Mesothelial cell of epicardium (in vitro differentiated cells): ENCODE results near the gene SINHCAF. TPM values are rescaled to one million over a fixed set of nuclear protein-coding genes. Genes with fewer than 3 reads are reported as not detected.

Experiments used
- DNase-seq, 2 experiments: peaks; one replicate each; pipeline ENCODE4 v3.0.0; 2021; ENCODE audit warnings: low spot score in 2 of 2; ENCODE audit not compliant: unreplicated experiment in 2 of 2
- H3K27ac Mint-ChIP-seq: 2 replicates; pipeline ENCODE4 v1.8.0; 2021; ENCODE audit warnings: mixed read lengths
- H3K27me3 Mint-ChIP-seq: 2 replicates; pipeline ENCODE4 v1.8.0; 2021; ENCODE audit warnings: low read depth, mixed read lengths
- H3K36me3 Mint-ChIP-seq: 2 replicates; pipeline ENCODE4 v1.8.0; 2021; ENCODE audit warnings: mixed read lengths
- H3K4me1 Mint-ChIP-seq: 2 replicates; pipeline ENCODE4 v1.8.0; 2021; ENCODE audit warnings: mixed read lengths
- H3K4me3 Mint-ChIP-seq: 2 replicates; pipeline ENCODE4 v1.8.0; 2021; ENCODE audit warnings: mild to moderate bottlenecking, moderate library complexity, mixed read lengths
- H3K9me3 Mint-ChIP-seq: 2 replicates; pipeline ENCODE4 v1.8.0; 2021; ENCODE audit warnings: mixed read lengths
- total RNA-seq: library from RNA; stranded (reverse); gene quantifications from 3 replicates; pipeline ENCODE4 v1.2.1, GENCODE V29; 2021
- TF ChIP-seq, protein P1 (sequence below): fragments of 200-600 bp; sonication (generic); IDR thresholded peaks from one replicate; pipeline ENCODE4 v1.5.0; 2021; ENCODE audit warnings: antibody characterized with exemption; ENCODE audit not compliant: unreplicated experiment

The SINHCAF gene
- total RNA-seq, 1 donor from 2014 or later = 241 TPM

DNA sequence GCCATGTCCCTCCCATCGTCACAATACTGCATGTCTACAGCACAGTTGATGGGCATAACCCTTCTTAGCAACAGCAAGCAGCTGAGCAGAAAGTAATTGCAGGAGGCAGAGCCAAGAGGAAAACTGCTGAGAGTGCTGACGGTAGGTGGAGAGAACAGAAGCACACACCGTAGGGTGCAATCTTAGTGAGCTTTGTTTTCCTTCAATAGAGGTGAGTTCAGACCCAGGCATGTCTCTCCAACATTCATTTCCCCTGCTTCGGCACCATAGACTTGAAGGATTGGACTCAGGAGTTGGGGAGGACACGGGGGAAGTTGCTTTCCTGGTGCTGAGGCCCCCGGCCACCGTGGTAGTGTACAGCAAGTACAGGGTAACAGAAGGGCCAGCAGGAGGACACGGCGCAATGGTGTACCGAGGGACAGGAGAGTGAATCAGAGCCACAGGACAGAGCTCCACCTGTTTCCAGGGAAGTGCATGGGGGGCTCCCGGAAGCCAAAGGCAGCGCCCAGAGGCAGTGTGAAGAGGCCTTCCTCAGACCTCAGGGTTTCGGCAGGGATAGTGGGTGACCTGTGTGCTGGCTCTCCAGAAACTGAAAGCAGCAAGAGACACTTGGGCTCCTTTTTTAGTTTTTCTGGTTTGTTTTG is 36.3 kb upstream of the SINHCAF start:
- TF ChIP-seq, protein P1, sequence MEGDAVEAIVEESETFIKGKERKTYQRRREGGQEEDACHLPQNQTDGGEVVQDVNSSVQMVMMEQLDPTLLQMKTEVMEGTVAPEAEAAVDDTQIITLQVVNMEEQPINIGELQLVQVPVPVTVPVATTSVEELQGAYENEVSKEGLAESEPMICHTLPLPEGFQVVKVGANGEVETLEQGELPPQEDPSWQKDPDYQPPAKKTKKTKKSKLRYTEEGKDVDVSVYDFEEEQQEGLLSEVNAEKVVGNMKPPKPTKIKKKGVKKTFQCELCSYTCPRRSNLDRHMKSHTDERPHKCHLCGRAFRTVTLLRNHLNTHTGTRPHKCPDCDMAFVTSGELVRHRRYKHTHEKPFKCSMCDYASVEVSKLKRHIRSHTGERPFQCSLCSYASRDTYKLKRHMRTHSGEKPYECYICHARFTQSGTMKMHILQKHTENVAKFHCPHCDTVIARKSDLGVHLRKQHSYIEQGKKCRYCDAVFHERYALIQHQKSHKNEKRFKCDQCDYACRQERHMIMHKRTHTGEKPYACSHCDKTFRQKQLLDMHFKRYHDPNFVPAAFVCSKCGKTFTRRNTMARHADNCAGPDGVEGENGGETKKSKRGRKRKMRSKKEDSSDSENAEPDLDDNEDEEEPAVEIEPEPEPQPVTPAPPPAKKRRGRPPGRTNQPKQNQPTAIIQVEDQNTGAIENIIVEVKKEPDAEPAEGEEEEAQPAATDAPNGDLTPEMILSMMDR = no peak
- Mint-ChIP-seq H3K27me3 (no peaks in the 10 kb centered on the region), H3K36me3 (no peaks in the 10 kb centered on the region), H3K4me3 (peak overlapping the region; percentile 37), H3K9me3 (no peaks in the 10 kb centered on the region), H3K4me1 (peaks cover 30% of the 10 kb centered on the region), H3K27ac (peak overlapping the region; percentile 93)
- DNase-seq = no peak

DNA sequence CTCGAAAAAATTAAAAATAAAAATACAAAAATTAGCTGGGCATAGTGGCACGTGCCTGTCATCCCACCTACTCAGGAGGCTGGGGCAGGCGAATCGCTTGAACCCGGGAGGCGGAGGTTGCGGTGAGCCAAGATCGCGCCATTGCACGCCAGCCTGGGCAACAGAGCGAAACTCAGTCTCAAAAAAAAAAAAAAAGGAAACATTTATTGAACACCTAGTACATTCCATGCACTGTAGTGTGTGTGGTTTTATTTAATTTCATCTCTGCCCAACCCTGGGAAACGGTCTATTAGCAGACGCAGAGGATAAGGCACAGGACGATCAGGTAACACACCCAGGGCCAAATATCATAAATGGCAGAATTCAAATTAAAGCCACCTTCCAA is 35.8 kb upstream of the SINHCAF start:
- H3K27ac Mint-ChIP-seq = peak overlapping the region; percentile 93
- H3K27me3 Mint-ChIP-seq = no peaks in the 10 kb centered on the region
- peaks cover 30% of the 10 kb centered on the region for H3K4me1 Mint-ChIP-seq
- TF ChIP-seq, protein P1 = no peak
- H3K36me3 Mint-ChIP-seq = no peaks in the 10 kb centered on the region
- H3K4me3 Mint-ChIP-seq = no peak overlapping the region
- DNase-seq = no peak
- H3K9me3 Mint-ChIP-seq = no peaks in the 10 kb centered on the region

DNA sequence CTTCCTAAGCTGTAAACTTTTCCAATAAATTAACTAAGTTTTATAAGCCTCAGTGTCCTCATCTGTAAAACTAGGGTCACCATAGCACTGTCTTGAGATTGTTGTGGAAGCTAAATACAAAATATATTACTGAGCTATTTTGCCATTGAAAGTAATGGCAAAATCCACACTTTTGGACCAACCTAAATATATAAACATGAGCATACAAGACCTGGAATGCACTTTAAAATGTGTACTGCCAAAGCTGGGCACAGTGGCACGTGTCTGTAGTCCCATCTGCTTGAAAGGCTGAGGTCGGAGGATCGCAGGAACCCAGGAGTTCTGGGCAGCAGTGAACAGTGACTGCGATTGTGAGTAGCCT is 29.8 kb upstream of the SINHCAF start:
- no peak overlapping the region for H3K27ac Mint-ChIP-seq
- H3K4me3 Mint-ChIP-seq = no peak overlapping the region
- H3K9me3 Mint-ChIP-seq = no peaks in the 10 kb centered on the region

DNA sequence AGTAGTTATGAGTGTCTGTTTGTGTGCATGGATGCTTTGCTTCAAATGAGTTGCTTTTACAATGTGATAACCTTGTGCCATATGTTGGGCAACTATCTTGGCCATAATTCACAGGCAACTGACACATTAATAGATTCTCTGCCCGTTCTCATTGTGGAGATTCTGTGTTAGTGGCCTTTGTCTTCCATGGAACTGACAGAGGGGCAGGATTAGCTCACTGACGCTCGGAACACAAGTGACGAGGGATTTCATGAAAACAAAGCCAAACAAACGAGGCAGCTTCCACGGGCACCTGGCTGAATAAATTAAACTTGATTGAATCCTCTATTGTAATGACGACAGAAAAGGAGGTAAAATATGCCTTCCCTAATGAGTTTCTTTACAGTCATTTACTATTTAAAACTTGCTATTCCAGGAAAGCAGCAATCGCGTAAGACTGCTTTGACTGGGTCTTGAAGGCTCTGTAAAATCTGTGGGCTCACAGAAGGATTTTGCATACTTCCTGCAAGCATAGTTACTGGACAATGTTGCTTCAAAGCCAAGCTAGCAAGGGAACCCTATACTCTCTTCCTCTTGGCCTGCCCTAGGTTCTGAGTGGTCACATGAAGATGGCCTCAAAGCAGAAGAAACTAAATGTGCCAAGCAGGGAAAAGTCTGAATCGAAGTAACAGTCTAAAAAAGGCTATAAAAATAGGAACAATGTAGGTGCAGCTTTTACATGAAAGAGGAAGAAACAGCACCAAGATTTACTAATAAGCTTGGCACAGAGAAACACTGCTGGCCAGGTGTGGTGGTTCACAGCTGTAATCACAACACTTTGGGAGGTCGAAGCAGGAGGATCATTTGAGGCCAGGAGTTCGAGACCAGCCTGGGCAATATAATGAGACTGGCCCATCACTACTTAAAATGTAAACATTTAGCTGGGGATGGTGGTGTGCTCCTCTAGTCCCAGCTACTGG is 28.1 kb upstream of the SINHCAF start:
- Mint-ChIP-seq H3K9me3 (no peaks in the 10 kb centered on the region), H3K4me3 (peak overlapping the region; percentile 1), H3K36me3 (no peaks in the 10 kb centered on the region), H3K27ac (peak overlapping the region; percentile 91), H3K27me3 (no peaks in the 10 kb centered on the region), H3K4me1 (peaks cover 12% of the 10 kb centered on the region)
- no peak for DNase-seq
- TF ChIP-seq, protein P1 = no peak

More for the DNA sequence above, 29.8 kb upstream of the SINHCAF start:
- peaks cover 18% of the 10 kb centered on the region for H3K4me1 Mint-ChIP-seq
- TF ChIP-seq, protein P1 = no peak
- DNase-seq = no peak
- no peaks in the 10 kb centered on the region for H3K27me3 Mint-ChIP-seq
- no peaks in the 10 kb centered on the region for H3K36me3 Mint-ChIP-seq

DNA sequence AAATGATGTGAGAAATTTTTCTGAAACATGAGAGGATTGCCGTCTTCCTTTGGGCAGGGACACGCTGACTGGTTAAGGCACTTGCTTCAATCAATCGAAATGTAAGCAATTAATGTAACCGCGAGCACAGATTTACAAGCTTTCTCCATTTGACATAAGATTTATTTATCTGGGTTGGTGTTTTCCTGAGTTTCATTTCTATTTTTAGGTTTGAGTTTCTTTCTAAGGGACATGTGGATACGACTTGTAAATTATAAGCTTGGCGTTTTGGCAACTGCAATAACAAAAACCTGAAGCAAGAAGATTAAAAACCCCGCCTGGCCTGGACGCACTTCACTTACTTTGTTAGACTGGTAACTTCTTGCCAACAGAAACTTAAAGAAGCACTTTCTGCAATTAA is 20.3 kb upstream of the SINHCAF start:
- H3K27me3 Mint-ChIP-seq = no peaks in the 10 kb centered on the region
- TF ChIP-seq, protein P1 = no peak
- H3K27ac Mint-ChIP-seq = peak overlapping the region; percentile 90
- no peak for DNase-seq
- peak overlapping the region; percentile 18 for H3K4me3 Mint-ChIP-seq
- no peaks in the 10 kb centered on the region for H3K9me3 Mint-ChIP-seq
- H3K36me3 Mint-ChIP-seq = no peaks in the 10 kb centered on the region
- peaks cover 28% of the 10 kb centered on the region for H3K4me1 Mint-ChIP-seq
